HepG2 (cell line): ENCODE data around the gene PRSS16. TPM values are rescaled to one million over a fixed set of nuclear protein-coding genes. Genes with fewer than 3 reads are reported as not detected.

Experiments
- ATAC-seq: fragments of 200-7000 bp; cut with Tn5 transposase; 3 replicates; pipeline ENCODE4 v1.9.1; 2020; ENCODE audit warnings: mild to moderate bottlenecking, moderate library complexity
- BruUV-seq: library from RNA; stranded (reverse); fragments of 400-500 nt; replicated peaks from 2 replicates; lab custom pipeline; 2021; lab: Mats Ljungman, UMichigan
- CTCF ChIA-PET: fragments of 300-600 bp; formaldehyde crosslinking; extraction: SDS; loops from one replicate; lab custom pipeline; 2021; ENCODE audit warnings: low total read pairs, inconsistent platforms, low intra/inter-chr PET ratio; lab: Yijun Ruan, JAX
- POLR2A ChIA-PET: fragments of 350-600 bp; sonication (Branson Sonifier 250); formaldehyde crosslinking; loops from one replicate; lab custom pipeline; 2020; ENCODE audit warnings: antibody characterized with exemption, inconsistent platforms; lab: Yijun Ruan, JAX
- DNase-seq: peaks from one replicate; pipeline ENCODE4 v3.0.0-alpha.2; 2015; ENCODE audit warnings: low spot score
- FAIRE-seq: peaks from 3 replicates; lab custom pipeline; 2011; peaks lifted over from hg19 to GRCh38; lab: Jason Lieb, UNC
- H2AFZ ChIP-seq: one replicate; pipeline ENCODE4 v1.6.1; 2011; ENCODE audit warnings: low read length, inconsistent platforms
- H3K27ac ChIP-seq: fragments of 300-600 bp; 3 replicates; pipeline ENCODE4 v1.8.0; 2011; ENCODE audit warnings: mixed run types, mild to moderate bottlenecking, mixed read lengths, low read length, inconsistent platforms; ENCODE audit not compliant: insufficient read depth; ENCODE audit errors: extremely low read length
- H3K27me3 ChIP-seq, 2 experiments: fragments of 200-600 bp in 1 of 2; 2 replicates in 1 of 2; 3 replicates in 1 of 2; pipeline versions ENCODE4 v1.6.0 to v1.8.0; 2011; ENCODE audit warnings: low read length in 2 of 2, mild to moderate bottlenecking in 2 of 2, moderate library complexity in 2 of 2, inconsistent platforms in 1 of 2; ENCODE audit not compliant: insufficient read depth in 2 of 2, control insufficient read depth in 1 of 2
- H3K36me3 ChIP-seq, 2 experiments: fragments of 200-600 bp in 1 of 2; replicated peaks in 1 of 2; 2 replicates in 1 of 2; 3 replicates in 1 of 2; pipeline versions ENCODE4 v1.5.1 to v1.8.0; 2011; ENCODE audit warnings: low read length in 2 of 2, inconsistent platforms in 1 of 2; ENCODE audit not compliant: insufficient read depth in 2 of 2, control insufficient read depth in 1 of 2
- H3K4me1 ChIP-seq: 2 replicates; pipeline ENCODE4 v1.5.1; 2012; ENCODE audit warnings: low read length, inconsistent platforms; ENCODE audit not compliant: insufficient read depth
- H3K4me2 ChIP-seq: 2 replicates; pipeline ENCODE4 v1.6.0; 2011; ENCODE audit warnings: low read depth, low read length, inconsistent platforms
- H3K4me3 ChIP-seq, 3 experiments: fragments of 200-600 bp in 1 of 3; sonication (generic), shearing (Covaris generic) in 1 of 3; replicated peaks in 1 of 3; 2 replicates each; pipeline ENCODE4 v1.5.1; 2011 to 2016; ENCODE audit warnings: low read length in 3 of 3, inconsistent platforms in 2 of 3, low read depth in 2 of 3, mild to moderate bottlenecking in 2 of 3, control low read depth in 1 of 3, mixed read lengths in 1 of 3; ENCODE audit not compliant: insufficient read depth in 1 of 3
- H3K79me2 ChIP-seq: one replicate; pipeline ENCODE4 v1.6.1; 2011; ENCODE audit warnings: low read length, inconsistent platforms; ENCODE audit not compliant: insufficient read depth
- H3K9ac ChIP-seq: 2 replicates; pipeline ENCODE4 v1.6.0; 2011; ENCODE audit warnings: mild to moderate bottlenecking, low read depth, low read length, inconsistent platforms; ENCODE audit not compliant: insufficient read depth
- H3K9me3 ChIP-seq: 2 replicates; pipeline ENCODE4 v1.5.1; 2012; ENCODE audit warnings: mild to moderate bottlenecking, low read length
- H4K20me1 ChIP-seq: 2 replicates; pipeline ENCODE4 v1.6.0; 2011; ENCODE audit warnings: inconsistent platforms, mild to moderate bottlenecking, low read length, moderate library complexity; ENCODE audit not compliant: insufficient read depth
- DNMT3B ChIP-seq: conservative IDR thresholded peaks from 2 replicates; pipeline ENCODE4 v1.6.1; 2016; ENCODE audit warnings: missing biosample characterization, control low read depth
- MBD4 ChIP-seq: IDR thresholded peaks from 2 replicates; pipeline ENCODE4 v1.6.1; 2012; ENCODE audit warnings: low read length, inconsistent platforms, borderline replicate concordance
- NFE2 ChIP-seq: sonication (generic); formaldehyde crosslinking; IDR thresholded peaks from 2 replicates; pipeline ENCODE4 v1.4.0; 2020; ENCODE audit warnings: missing genetic modification reagents
- NFKB2 ChIP-seq: sonication (generic); formaldehyde crosslinking; IDR thresholded peaks from 2 replicates; pipeline ENCODE4 v1.4.0; 2020; ENCODE audit warnings: missing genetic modification reagents, borderline replicate concordance
- SOX13 ChIP-seq, 3 experiments: fragments of 450-650 bp in 1 of 3; sonication (generic) in 1 of 3; formaldehyde crosslinking in 1 of 3; IDR thresholded peaks in 2 of 3; conservative IDR thresholded peaks in 1 of 3; 2 replicates each; pipeline versions ENCODE4 v1.5.0 to v1.6.1; 2016 to 2020; ENCODE audit warnings: antibody characterized with exemption in 1 of 3, mild to moderate bottlenecking in 1 of 3, missing compliant biosample characterization in 1 of 3, missing genetic modification reagents in 1 of 3, moderate library complexity in 1 of 3
- SP2 ChIP-seq: sonication (generic); formaldehyde crosslinking; IDR thresholded peaks from 2 replicates; pipeline ENCODE4 v1.5.1; 2020; ENCODE audit warnings: mild to moderate bottlenecking, missing genetic modification reagents
- U2AF1 ChIP-seq: fragments of 200-400 bp; formaldehyde crosslinking; optimal IDR thresholded peaks from 2 replicates; pipeline ENCODE3; 2017; ENCODE audit warnings: mild to moderate bottlenecking, low read depth, low read length
- ZKSCAN8 ChIP-seq: IDR thresholded peaks from 2 replicates; pipeline ENCODE4 v1.6.1; 2016; ENCODE audit warnings: borderline replicate concordance, missing genetic modification reagents, missing compliant biosample characterization
- ZNF260 ChIP-seq: sonication (generic); formaldehyde crosslinking; IDR thresholded peaks from 2 replicates; pipeline ENCODE4 v1.4.0; 2020; ENCODE audit warnings: missing genetic modification reagents, low read depth, mild to moderate bottlenecking, borderline replicate concordance
- ZNF326 ChIP-seq: sonication (generic); formaldehyde crosslinking; IDR thresholded peaks from 2 replicates; pipeline ENCODE4 v1.4.0; 2020; ENCODE audit warnings: missing genetic modification reagents, borderline replicate concordance
- ZNF530 ChIP-seq: sonication (generic); formaldehyde crosslinking; IDR thresholded peaks from 2 replicates; pipeline ENCODE4 v1.5.0; 2020; ENCODE audit warnings: low read depth, mild to moderate bottlenecking, missing genetic modification reagents
- ZNF549 ChIP-seq: sonication (generic); formaldehyde crosslinking; IDR thresholded peaks from 2 replicates; pipeline ENCODE4 v1.5.0; 2020; ENCODE audit warnings: missing genetic modification reagents
- ZNF737 ChIP-seq: sonication (generic); formaldehyde crosslinking; IDR thresholded peaks from 2 replicates; pipeline ENCODE4 v1.5.0; 2020; ENCODE audit warnings: missing genetic modification reagents, mild to moderate bottlenecking, borderline replicate concordance
- ZSCAN29 ChIP-seq: sonication (generic); formaldehyde crosslinking; conservative IDR thresholded peaks from 2 replicates; pipeline ENCODE4 v1.4.0; 2020; ENCODE audit warnings: mild to moderate bottlenecking, missing genetic modification reagents
- WGBS: methylation state at CpG from one replicate; pipeline ENCODE4 v1.1.6; 2017; ENCODE audit warnings: low lambda C conversion rate; 5-methylcytosine and 5-hydroxymethylcytosine counted together
- in situ Hi-C: cut with HindIII; loops from 2 replicates; pipeline ENCODE4 v1.10.0; 2017; ENCODE audit warnings: low pct_unique_long_range_greater_than_20kb; ENCODE audit not compliant: extremely low pct_ligation_motif_present
- intact Hi-C: fragments of 100-400 bp; cut with micrococcal nuclease; formaldehyde crosslinking; loops from one replicate; pipeline ENCODE4 v1.10.0; 2022; ENCODE audit not compliant: unreplicated experiment
- polyA plus RNA-seq, 8 experiments: library from polyadenylated mRNA; depleted of rRNA in 3 of 8; stranded (reverse) in 7 of 8; unstranded in 1 of 8; fragments of >200 nt; fragmentation: Illumina TruSeq in 4 of 8; extraction: Trizol in 4 of 8; gene quantifications; 2 replicates each; pipeline versions ENCODE4 v1.2.1 to v1.2.3, GENCODE V29; 2011 to 2016; ENCODE audit warnings: low read depth in 4 of 8, missing spikeins in 1 of 8, mixed read lengths in 1 of 8; ENCODE audit not compliant: insufficient read depth in 1 of 8
- total RNA-seq, 5 experiments: library from RNA; depleted of rRNA; stranded (reverse); fragments of >200 nt; fragmentation: Illumina TruSeq; extraction: Trizol; gene quantifications; 2 replicates each; pipeline ENCODE4 v1.2.3, GENCODE V29; 2016; ENCODE audit warnings: low read depth in 1 of 5
- TF ChIP-seq, protein P1 (sequence below): sonication (generic); formaldehyde crosslinking; IDR thresholded peaks from 2 replicates; pipeline ENCODE4 v1.5.0; 2020; ENCODE audit warnings: missing genetic modification reagents
- TF ChIP-seq, protein P2 (sequence below): sonication (generic); formaldehyde crosslinking; IDR thresholded peaks from 2 replicates; pipeline ENCODE4 v1.5.1; 2020; ENCODE audit warnings: mild to moderate bottlenecking, missing genetic modification reagents
- TF ChIP-seq, protein P3 (sequence below): sonication (generic); formaldehyde crosslinking; IDR thresholded peaks from 2 replicates; pipeline ENCODE4 v1.8.0; 2022; ENCODE audit warnings: low read depth, missing genetic modification reagents
- TF ChIP-seq, protein P4 (sequence below): sonication (generic); formaldehyde crosslinking; IDR thresholded peaks from 2 replicates; pipeline ENCODE4 v1.4.0; 2020; ENCODE audit warnings: missing genetic modification reagents

PRSS16 gene
- total and polyA plus RNA-seq, 2 of the 13 experiments (the other 11 are each of a cell fraction or from before 2014, with no cell fraction given), result not detected

DNA sequence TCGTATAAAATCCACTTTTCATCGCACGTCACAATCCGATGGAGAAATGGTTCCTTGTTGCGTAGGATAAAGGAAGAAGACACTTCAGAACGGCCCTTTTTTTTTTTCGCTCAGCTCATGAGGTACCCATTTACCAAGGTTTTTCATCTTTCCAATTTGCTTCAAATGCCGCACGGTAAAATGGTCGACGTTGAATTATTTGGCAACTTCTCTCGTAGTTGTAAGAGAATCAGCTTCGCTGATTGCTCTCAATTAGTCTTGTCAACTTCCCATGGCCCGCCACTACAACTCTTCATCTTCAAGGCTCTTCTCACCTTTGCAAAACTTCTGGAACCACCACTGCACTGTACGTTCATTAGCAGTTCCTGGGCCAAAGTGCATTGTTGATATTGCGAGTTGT, 35.8 kb downstream of the PRSS16 start:
- peaks cover 28% of the 10 kb centered on the region for H3K4me1 ChIP-seq
- H3K27me3 ChIP-seq, result peaks cover 1 to 39% of the 10 kb centered on the region in 2 experiments; a peak in 4 of 5 replicates
- DNase-seq (no peak), ATAC-seq (no peak), FAIRE-seq (no peak)
- intact Hi-C loops (no loop called here), in situ Hi-C loops (no loop called here)
- H3K36me3 ChIP-seq, result no peaks in the 10 kb centered on the region
- WGBS, result 77% methylated on average over 16 of the region's 16 CpGs
- no peak overlapping the region for H2AFZ ChIP-seq
- POLR2A ChIA-PET, result no interaction called here
- no peak overlapping the region for H3K4me2 ChIP-seq
- H3K9me3 ChIP-seq, result no peaks in the 10 kb centered on the region
- H3K79me2 ChIP-seq, result no peaks in the 10 kb centered on the region
- no peak overlapping the region for H3K4me3 ChIP-seq
- no peak overlapping the region for H3K9ac ChIP-seq
- H3K27ac ChIP-seq, result no peak overlapping the region
- H4K20me1 ChIP-seq, result no peaks in the 10 kb centered on the region
- CTCF ChIA-PET, result no interaction called here
- no TSS peak for BruUV-seq
- TF ChIP-seq, protein P1, sequence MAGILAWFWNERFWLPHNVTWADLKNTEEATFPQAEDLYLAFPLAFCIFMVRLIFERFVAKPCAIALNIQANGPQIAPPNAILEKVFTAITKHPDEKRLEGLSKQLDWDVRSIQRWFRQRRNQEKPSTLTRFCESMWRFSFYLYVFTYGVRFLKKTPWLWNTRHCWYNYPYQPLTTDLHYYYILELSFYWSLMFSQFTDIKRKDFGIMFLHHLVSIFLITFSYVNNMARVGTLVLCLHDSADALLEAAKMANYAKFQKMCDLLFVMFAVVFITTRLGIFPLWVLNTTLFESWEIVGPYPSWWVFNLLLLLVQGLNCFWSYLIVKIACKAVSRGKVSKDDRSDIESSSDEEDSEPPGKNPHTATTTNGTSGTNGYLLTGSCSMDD (CRISPR knock-in tag), result no peak
- TF ChIP-seq, protein P2, sequence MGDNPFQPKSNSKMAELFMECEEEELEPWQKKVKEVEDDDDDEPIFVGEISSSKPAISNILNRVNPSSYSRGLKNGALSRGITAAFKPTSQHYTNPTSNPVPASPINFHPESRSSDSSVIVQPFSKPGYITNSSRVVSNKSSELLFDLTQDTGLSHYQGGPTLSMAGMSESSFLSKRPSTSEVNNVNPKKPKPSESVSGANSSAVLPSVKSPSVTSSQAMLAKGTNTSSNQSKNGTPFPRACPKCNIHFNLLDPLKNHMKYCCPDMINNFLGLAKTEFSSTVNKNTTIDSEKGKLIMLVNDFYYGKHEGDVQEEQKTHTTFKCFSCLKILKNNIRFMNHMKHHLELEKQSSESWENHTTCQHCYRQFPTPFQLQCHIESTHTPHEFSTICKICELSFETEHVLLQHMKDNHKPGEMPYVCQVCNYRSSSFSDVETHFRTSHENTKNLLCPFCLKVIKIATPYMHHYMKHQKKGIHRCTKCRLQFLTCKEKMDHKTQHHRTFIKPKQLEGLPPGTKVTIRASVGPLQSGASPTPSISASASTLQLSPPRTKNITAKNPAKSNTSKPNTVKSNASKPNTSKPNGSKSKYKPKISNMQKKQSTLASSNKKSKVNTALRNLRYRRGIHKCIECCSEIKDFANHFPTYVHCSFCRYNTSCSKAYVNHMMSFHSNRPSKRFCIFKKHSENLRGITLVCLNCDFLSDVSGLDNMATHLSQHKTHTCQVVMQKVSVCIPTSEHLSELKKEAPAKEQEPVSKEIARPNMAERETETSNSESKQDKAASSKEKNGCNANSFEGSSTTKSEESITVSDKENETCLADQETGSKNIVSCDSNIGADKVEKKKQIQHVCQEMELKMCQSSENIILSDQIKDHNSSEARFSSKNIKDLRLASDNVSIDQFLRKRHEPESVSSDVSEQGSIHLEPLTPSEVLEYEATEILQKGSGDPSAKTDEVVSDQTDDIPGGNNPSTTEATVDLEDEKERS, result no peak
- TF ChIP-seq, protein P3, sequence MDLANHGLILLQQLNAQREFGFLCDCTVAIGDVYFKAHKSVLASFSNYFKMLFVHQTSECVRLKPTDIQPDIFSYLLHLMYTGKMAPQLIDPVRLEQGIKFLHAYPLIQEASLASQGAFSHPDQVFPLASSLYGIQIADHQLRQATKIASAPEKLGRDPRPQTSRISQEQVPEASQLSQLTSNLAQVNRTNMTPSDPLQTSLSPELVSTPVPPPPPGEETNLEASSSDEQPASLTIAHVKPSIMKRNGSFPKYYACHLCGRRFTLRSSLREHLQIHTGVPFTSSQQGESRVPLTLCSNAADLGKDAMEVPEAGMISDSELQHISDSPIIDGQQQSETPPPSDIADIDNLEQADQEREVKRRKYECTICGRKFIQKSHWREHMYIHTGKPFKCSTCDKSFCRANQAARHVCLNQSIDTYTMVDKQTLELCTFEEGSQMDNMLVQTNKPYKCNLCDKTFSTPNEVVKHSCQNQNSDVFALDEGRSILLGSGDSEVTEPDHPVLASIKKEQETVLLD (CRISPR knock-in tag), result no peak
- TF ChIP-seq ZNF326 (CRISPR knock-in tag) (no peak), NFKB2 (no peak), ZNF737 (CRISPR knock-in tag) (no peak), NFE2 (no peak), SP2 (CRISPR knock-in tag) (no peak), SOX13 (IDR thresholded peaks at IDR 0.05) (no peak), SOX13 (CRISPR knock-in tag; conservative IDR thresholded peaks at IDR 0.05 in 1 of 2, IDR thresholded peaks at IDR 0.05 in 1 of 2) (no peak), ZNF530 (CRISPR knock-in tag) (no peak), MBD4 (no peak), ZKSCAN8 (no peak), U2AF1 (no peak), ZSCAN29 (no peak), ZNF549 (CRISPR knock-in tag) (no peak), DNMT3B (no peak), ZNF260 (CRISPR knock-in tag) (no peak)
- TF ChIP-seq, protein P4, sequence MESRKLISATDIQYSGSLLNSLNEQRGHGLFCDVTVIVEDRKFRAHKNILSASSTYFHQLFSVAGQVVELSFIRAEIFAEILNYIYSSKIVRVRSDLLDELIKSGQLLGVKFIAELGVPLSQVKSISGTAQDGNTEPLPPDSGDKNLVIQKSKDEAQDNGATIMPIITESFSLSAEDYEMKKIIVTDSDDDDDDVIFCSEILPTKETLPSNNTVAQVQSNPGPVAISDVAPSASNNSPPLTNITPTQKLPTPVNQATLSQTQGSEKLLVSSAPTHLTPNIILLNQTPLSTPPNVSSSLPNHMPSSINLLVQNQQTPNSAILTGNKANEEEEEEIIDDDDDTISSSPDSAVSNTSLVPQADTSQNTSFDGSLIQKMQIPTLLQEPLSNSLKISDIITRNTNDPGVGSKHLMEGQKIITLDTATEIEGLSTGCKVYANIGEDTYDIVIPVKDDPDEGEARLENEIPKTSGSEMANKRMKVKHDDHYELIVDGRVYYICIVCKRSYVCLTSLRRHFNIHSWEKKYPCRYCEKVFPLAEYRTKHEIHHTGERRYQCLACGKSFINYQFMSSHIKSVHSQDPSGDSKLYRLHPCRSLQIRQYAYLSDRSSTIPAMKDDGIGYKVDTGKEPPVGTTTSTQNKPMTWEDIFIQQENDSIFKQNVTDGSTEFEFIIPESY (CRISPR knock-in tag), result no peak
